ENCODE data around the gene LRRC36. TPM values are rescaled to one million over a fixed set of nuclear protein-coding genes. Genes with fewer than 3 reads are reported as not detected.

LRRC36 gene
- total RNA-seq, 2 experiments from 2014 or later = 0.81 to 0.90 TPM

GRCh38 chr16:67419502-67419901 lies 92.9 kb downstream of the LRRC36 start:
- no peak overlapping the region for H3K4me3 Mint-ChIP-seq
- no peaks in the 10 kb centered on the region for H3K9me3 Mint-ChIP-seq
- no peak for DNase-seq
- intact Hi-C loops (cut with micrococcal nuclease) = no loop called here
- peaks cover 25% of the 10 kb centered on the region for H3K27me3 Mint-ChIP-seq
- H3K27ac Mint-ChIP-seq = no peak overlapping the region
- ChIA-PET POLR2A (no interaction called here), CTCF (interaction anchor here (0.8 to 2.1 kb wide), 3 partner anchors 9 to 47 kb away, joined by 3 to 11 read pairs (median 4); no protein-coding TSS in a partner anchor)
- H3K4me1 Mint-ChIP-seq (ENCODE audit: low read depth) = peaks cover 5% of the 10 kb centered on the region
- ATAC-seq = no peak
- TF ChIP-seq CTCF (IDR thresholded peaks at IDR 0.05) = no peak
- no peaks in the 10 kb centered on the region for H3K36me3 Mint-ChIP-seq (ENCODE audit: low read depth)

- Mint-ChIP-seq H3K9me3 (no peaks in the 10 kb centered on the region), H3K27me3 (peaks cover 23% of the 10 kb centered on the region), H3K4me3 (no peak overlapping the region), H3K36me3 (ENCODE audit: low read depth) (no peaks in the 10 kb centered on the region), H3K4me1 (ENCODE audit: low read depth) (peaks cover 5% of the 10 kb centered on the region), H3K27ac (no peak overlapping the region)
- CTCF ChIA-PET = interaction anchor here (0.8 to 2.1 kb wide), 3 partner anchors 8 to 46 kb away, joined by 3 to 11 read pairs (median 4); no protein-coding TSS in a partner anchor
- POLR2A ChIA-PET = no interaction called here
- TF ChIP-seq CTCF (IDR thresholded peaks at IDR 0.05) = no peak
- ATAC-seq (no peak), DNase-seq (no peak)
- intact Hi-C loops (cut with micrococcal nuclease) = no loop called here
Measured at GRCh38 chr16:67419931-67420330, 93.3 kb downstream of the LRRC36 start.

DNA sequence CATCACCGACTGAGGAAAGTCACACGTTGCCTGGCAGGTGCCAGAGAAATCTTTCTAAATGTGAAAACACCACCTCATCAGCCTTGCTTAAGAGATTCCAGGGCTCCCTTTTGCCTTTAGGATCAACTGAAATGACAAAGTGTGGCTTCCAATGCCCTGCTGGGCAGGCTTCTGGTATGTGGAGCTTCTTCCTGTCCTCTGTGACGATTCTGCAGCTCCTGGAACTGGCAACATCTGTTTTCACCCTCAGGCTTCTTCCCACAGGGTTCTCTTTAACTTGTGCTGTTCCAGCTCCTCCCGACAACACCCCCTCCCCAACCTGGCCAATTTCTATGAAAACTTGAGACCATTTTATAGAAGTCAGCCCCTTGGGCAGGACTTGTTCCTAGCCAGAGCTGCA lies 94.4 kb downstream of the LRRC36 start:
- no peak overlapping the region for H3K27ac Mint-ChIP-seq
- H3K4me3 Mint-ChIP-seq = no peak overlapping the region
- TF ChIP-seq CTCF (IDR thresholded peaks at IDR 0.05) = no peak
- H3K9me3 Mint-ChIP-seq = no peaks in the 10 kb centered on the region
- H3K36me3 Mint-ChIP-seq (ENCODE audit: low read depth) = no peaks in the 10 kb centered on the region
- peaks cover 3% of the 10 kb centered on the region for H3K4me1 Mint-ChIP-seq (ENCODE audit: low read depth)
- intact Hi-C loops (cut with micrococcal nuclease) = no loop called here
- CTCF ChIA-PET = interaction anchor here (1.0 to 2.1 kb wide), 4 partner anchors 7 to 266 kb away, joined by 3 to 11 read pairs (median 4); no protein-coding TSS in a partner anchor
- ATAC-seq (no peak), DNase-seq (no peak)
- H3K27me3 Mint-ChIP-seq = peaks cover 20% of the 10 kb centered on the region
- POLR2A ChIA-PET = interaction anchor here (0.8 kb wide), 1 partner anchor 83 kb away, joined by 3 read pairs; no protein-coding TSS in a partner anchor

GRCh38 chr16:67423015-67423414 lies 96.4 kb downstream of the LRRC36 start:
- Mint-ChIP-seq H3K36me3 (ENCODE audit: low read depth) (no peaks in the 10 kb centered on the region), H3K27ac (no peak overlapping the region), H3K4me1 (ENCODE audit: low read depth) (no peaks in the 10 kb centered on the region), H3K4me3 (no peak overlapping the region), H3K9me3 (no peaks in the 10 kb centered on the region), H3K27me3 (peaks cover 19% of the 10 kb centered on the region)
- CTCF ChIA-PET = interaction anchor here (0.9 to 1.9 kb wide), 4 partner anchors 15 to 91 kb away, joined by 3 to 8 read pairs (median 4); no protein-coding TSS in a partner anchor
- intact Hi-C loops (cut with micrococcal nuclease) = no loop called here
- POLR2A ChIA-PET = interaction anchor here (1.1 kb wide), 1 partner anchor 9 kb away, joined by 6 read pairs; no protein-coding TSS in a partner anchor
- ATAC-seq (no peak), DNase-seq (no peak)
- no peak for TF ChIP-seq CTCF (IDR thresholded peaks at IDR 0.05)

DNA sequence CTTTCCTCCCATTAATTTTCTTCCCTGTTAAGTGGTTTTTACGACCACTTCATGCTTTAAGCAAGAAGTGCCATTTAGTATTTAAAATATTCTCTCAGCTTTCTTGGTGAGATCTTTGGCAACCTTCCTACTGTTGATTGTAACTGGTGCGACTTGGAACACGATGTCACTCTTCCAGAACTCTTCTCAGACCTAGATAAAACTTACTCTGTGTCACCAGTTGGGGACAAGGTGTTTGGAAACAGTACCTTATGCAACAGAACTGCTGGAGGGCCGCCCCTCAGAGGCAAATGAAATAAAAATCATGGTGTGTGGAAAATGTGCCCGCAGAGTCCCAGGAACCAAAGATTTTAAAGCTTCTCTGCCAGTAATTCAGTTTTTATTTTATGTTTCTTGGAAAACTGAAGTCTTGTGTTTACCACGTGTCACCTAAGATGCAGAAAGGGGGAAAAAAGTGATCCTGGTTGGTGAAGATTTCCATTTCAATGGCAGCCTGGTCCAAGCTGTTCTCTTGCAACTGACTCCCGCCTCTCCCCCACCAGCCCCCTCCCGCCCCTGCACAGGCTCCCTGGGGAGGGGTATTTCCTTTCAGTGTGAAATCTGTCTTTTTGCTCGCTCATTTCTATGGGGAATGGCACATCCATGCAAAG lies 97.1 kb downstream of the LRRC36 start:
- no peak for TF ChIP-seq CTCF (IDR thresholded peaks at IDR 0.05)
- intact Hi-C loops (cut with micrococcal nuclease) = no loop called here
- ATAC-seq (no peak), DNase-seq (no peak)
- Mint-ChIP-seq H3K4me1 (ENCODE audit: low read depth) (no peaks in the 10 kb centered on the region), H3K36me3 (ENCODE audit: low read depth) (no peaks in the 10 kb centered on the region), H3K27ac (no peak overlapping the region), H3K9me3 (no peaks in the 10 kb centered on the region), H3K4me3 (no peak overlapping the region), H3K27me3 (peaks cover 23% of the 10 kb centered on the region)
- ChIA-PET POLR2A (interaction anchor here (1.1 kb wide), 1 partner anchor 8 kb away, joined by 6 read pairs; no protein-coding TSS in a partner anchor), CTCF (interaction anchor here (0.9 to 5.6 kb wide), 6 partner anchors 14 to 90 kb away, joined by 3 to 57 read pairs (median 4); no protein-coding TSS in a partner anchor)

Data from activated CD8-positive, alpha-beta T cell treated with anti-CD3 and anti-CD28 coated beads for 36 hours (primary cell).